SK-N-SH treated with all-trans-retinoic acid at 6 μM for 48 hours (cell line): ENCODE results near the gene CLEC16A.
A peak's percentile ranks its signal among the peaks of the same experiment; 100 is the strongest.

ENCODE experiments used
- ATAC-seq: fragments of 200-7000 bp; cut with Tn5 transposase; 3 replicates; pipeline ENCODE4 v1.9.1; 2020; ENCODE audit warnings: mild to moderate bottlenecking, moderate library complexity
- ARNTL ChIP-seq: fragments of 450-650 bp; formaldehyde crosslinking; IDR thresholded peaks from 2 replicates; pipeline ENCODE4 v1.5.0; 2020; ENCODE audit warnings: low read depth, mild to moderate bottlenecking, moderate library complexity, borderline replicate concordance
- BACH2 ChIP-seq: fragments of 250-450 bp; sonication (Bioruptor Pico); IDR thresholded peaks from 2 replicates; pipeline ENCODE4 v1.9.0; 2021; ENCODE audit warnings: mild to moderate bottlenecking, borderline replicate concordance
- ESRRG ChIP-seq: fragments of 250-450 bp; sonication (Bioruptor Pico); IDR thresholded peaks from 2 replicates; pipeline ENCODE4 v1.6.1; 2021; ENCODE audit warnings: mild to moderate bottlenecking
- GLIS3 ChIP-seq: fragments of 250-450 bp; sonication (Bioruptor Pico); IDR thresholded peaks from 2 replicates; pipeline ENCODE4 v1.5.0; 2020; ENCODE audit warnings: mild to moderate bottlenecking, moderate library complexity
- ISL1 ChIP-seq: fragments of 250-450 bp; sonication (Bioruptor Pico); IDR thresholded peaks from 2 replicates; pipeline ENCODE4 v2.1.2; 2022; ENCODE audit warnings: mild to moderate bottlenecking, moderate library complexity
- PPARA ChIP-seq: fragments of 250-450 bp; sonication (Bioruptor Pico); IDR thresholded peaks from 2 replicates; pipeline ENCODE4 v1.5.0; 2020; ENCODE audit warnings: mild to moderate bottlenecking, borderline replicate concordance
- RARB ChIP-seq: fragments of 250-450 bp; sonication (Bioruptor Pico); IDR thresholded peaks from 2 replicates; pipeline ENCODE4 v1.8.0; 2021; ENCODE audit warnings: mild to moderate bottlenecking, moderate library complexity
- TCF4 ChIP-seq: fragments of 250-450 bp; sonication (Bioruptor Pico); IDR thresholded peaks from 2 replicates; pipeline ENCODE4 v1.8.0; 2021; ENCODE audit warnings: mild to moderate bottlenecking, moderate library complexity, borderline replicate concordance
- TOX ChIP-seq: fragments of 250-450 bp; sonication (Bioruptor Pico); IDR thresholded peaks from 2 replicates; pipeline ENCODE4 v1.8.0; 2021; ENCODE audit warnings: mild to moderate bottlenecking, moderate library complexity, borderline replicate concordance
- ZC3H10 ChIP-seq: fragments of 250-450 bp; sonication (Bioruptor Pico); IDR thresholded peaks from 2 replicates; pipeline ENCODE4 v1.5.1; 2021; ENCODE audit warnings: mild to moderate bottlenecking, moderate library complexity
- ZFP3 ChIP-seq: fragments of 250-450 bp; sonication (Bioruptor Pico); IDR thresholded peaks from 2 replicates; pipeline ENCODE4 v1.5.0; 2020; ENCODE audit warnings: mild to moderate bottlenecking, moderate library complexity
- ZFP30 ChIP-seq: fragments of 450-650 bp; formaldehyde crosslinking; IDR thresholded peaks from 2 replicates; pipeline ENCODE4 v1.5.0; 2022; ENCODE audit warnings: mild to moderate bottlenecking, moderate library complexity
- ZNF565 ChIP-seq: fragments of 450-650 bp; formaldehyde crosslinking; conservative IDR thresholded peaks from 2 replicates; pipeline ENCODE4 v1.5.0; 2020; ENCODE audit warnings: low read depth, mild to moderate bottlenecking, moderate library complexity
- ZNF70 ChIP-seq: fragments of 450-650 bp; formaldehyde crosslinking; IDR thresholded peaks from 2 replicates; pipeline ENCODE4 v1.5.0; 2020; ENCODE audit warnings: mild to moderate bottlenecking, moderate library complexity
- ZNF8 ChIP-seq: fragments of 450-650 bp; formaldehyde crosslinking; IDR thresholded peaks from 2 replicates; pipeline ENCODE4 v1.5.0; 2020; ENCODE audit warnings: mild to moderate bottlenecking, moderate library complexity
- TF ChIP-seq, protein P1 (sequence below): fragments of 250-450 bp; sonication (Bioruptor Pico); IDR thresholded peaks from 2 replicates; pipeline ENCODE4 v1.8.0; 2020; ENCODE audit warnings: mild to moderate bottlenecking, moderate library complexity, borderline replicate concordance
- TF ChIP-seq, protein P2 (sequence below): fragments of 250-450 bp; sonication (Bioruptor Pico); IDR thresholded peaks from 2 replicates; pipeline ENCODE4 v1.5.0; 2020; ENCODE audit warnings: mild to moderate bottlenecking, moderate library complexity
- TF ChIP-seq, protein P3 (sequence below): fragments of 250-450 bp; sonication (Bioruptor Pico); IDR thresholded peaks from 2 replicates; pipeline ENCODE4 v1.5.1; 2020; ENCODE audit warnings: low read depth, mild to moderate bottlenecking, moderate library complexity
- TF ChIP-seq, protein P4 (sequence below): fragments of 250-450 bp; sonication (Bioruptor Pico); IDR thresholded peaks from 2 replicates; pipeline ENCODE4 v1.8.0; 2021; ENCODE audit warnings: low read depth, mild to moderate bottlenecking, moderate library complexity, borderline replicate concordance

The CLEC16A gene

DNA sequence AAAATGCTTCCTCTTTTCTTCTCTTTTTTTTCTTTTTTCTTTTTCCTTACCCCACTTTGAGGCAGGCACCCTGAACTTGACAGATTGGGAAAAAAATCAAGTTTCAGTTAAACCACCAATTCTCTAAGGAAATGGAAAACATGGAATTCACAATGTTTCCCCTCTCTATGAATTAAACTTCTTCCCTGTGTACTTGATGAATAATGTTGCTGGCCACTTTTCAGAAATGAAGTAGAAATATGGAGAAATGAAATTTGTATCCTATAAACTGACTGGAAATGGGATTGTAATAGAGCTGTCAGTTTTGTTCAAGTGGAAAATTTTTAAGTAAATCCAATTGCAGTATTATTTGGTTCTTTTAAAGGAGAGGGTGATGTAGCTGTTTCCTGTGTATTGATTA is 129.8 kb downstream of the CLEC16A start (continued):
- no peak for TF ChIP-seq ARNTL (CRISPR knock-in tag)

DNA sequence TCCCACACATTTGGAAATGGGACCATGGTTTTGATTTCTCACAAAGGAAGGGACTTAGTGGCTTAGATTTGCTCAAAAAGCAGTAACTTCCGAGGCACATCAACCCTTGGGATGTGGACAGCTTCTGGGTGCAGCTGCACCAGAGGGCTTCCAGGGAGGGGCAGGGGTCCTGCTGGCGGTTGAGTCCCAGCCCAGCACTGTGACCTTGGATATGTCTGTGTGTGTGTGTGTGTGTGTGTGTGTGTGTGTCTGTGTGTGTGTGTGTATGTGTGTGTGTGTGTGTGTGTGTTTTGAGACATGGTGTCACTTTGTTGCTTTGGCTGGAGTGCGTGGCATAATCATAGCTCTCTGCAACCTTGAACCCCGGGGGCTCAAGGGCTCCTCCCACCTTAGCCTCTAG is 130.8 kb downstream of the CLEC16A start:
- ATAC-seq: no peak

DNA sequence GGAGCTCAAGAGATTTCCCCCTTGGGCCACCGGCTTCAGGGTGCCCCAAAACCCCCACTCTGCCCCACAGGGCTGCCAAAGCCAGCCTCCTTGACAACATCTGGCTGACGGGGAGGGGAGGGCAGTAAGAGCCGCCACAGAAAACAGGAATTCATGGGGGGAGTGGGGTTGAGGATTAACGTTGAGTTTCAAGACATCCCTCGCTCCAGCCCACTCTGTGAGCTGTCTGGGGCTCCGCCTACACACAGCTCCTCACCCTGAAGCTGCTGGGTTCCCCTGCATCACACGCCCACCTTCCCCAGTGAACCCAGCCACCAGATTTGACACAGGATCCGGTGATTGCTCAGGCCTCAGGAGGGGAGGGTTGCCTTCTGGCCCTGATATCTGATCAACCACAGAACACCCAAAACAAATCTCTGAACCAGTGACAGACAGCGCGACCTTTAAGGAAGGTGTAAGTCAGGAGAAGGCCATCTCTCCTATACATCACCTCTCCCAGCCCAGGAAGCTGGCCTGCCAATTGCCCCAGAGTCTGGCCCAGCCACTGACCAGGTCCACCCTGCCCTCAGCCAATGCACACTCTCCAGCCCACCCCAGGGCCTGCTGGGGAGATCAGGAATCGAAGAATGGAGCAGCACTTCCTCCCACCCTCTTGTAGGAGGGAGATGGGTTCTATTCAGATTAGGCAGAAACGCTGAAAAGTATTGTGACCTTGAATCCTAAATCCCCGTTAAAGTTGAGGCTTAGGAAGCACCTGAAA is 132.1 kb downstream of the CLEC16A start:
- ATAC-seq: no peak
- TF ChIP-seq ESRRG (CRISPR knock-in tag) (no peak), ARNTL (CRISPR knock-in tag) (no peak), ZFP30 (no peak), TOX (no peak), ZC3H10 (no peak), GLIS3 (CRISPR knock-in tag) (no peak)
- TF ChIP-seq, protein P1, sequence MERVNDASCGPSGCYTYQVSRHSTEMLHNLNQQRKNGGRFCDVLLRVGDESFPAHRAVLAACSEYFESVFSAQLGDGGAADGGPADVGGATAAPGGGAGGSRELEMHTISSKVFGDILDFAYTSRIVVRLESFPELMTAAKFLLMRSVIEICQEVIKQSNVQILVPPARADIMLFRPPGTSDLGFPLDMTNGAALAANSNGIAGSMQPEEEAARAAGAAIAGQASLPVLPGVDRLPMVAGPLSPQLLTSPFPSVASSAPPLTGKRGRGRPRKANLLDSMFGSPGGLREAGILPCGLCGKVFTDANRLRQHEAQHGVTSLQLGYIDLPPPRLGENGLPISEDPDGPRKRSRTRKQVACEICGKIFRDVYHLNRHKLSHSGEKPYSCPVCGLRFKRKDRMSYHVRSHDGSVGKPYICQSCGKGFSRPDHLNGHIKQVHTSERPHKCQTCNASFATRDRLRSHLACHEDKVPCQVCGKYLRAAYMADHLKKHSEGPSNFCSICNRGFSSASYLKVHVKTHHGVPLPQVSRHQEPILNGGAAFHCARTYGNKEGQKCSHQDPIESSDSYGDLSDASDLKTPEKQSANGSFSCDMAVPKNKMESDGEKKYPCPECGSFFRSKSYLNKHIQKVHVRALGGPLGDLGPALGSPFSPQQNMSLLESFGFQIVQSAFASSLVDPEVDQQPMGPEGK (CRISPR knock-in tag): no peak

More for the DNA sequence above, 130.8 kb downstream of the CLEC16A start:
- no peak for TF ChIP-seq GLIS3 (CRISPR knock-in tag)
- no peak for TF ChIP-seq ZNF565 (CRISPR knock-in tag)
- TF ChIP-seq ESRRG (CRISPR knock-in tag): no peak
- TF ChIP-seq RARB (CRISPR knock-in tag): no peak
- TF ChIP-seq, protein P2, sequence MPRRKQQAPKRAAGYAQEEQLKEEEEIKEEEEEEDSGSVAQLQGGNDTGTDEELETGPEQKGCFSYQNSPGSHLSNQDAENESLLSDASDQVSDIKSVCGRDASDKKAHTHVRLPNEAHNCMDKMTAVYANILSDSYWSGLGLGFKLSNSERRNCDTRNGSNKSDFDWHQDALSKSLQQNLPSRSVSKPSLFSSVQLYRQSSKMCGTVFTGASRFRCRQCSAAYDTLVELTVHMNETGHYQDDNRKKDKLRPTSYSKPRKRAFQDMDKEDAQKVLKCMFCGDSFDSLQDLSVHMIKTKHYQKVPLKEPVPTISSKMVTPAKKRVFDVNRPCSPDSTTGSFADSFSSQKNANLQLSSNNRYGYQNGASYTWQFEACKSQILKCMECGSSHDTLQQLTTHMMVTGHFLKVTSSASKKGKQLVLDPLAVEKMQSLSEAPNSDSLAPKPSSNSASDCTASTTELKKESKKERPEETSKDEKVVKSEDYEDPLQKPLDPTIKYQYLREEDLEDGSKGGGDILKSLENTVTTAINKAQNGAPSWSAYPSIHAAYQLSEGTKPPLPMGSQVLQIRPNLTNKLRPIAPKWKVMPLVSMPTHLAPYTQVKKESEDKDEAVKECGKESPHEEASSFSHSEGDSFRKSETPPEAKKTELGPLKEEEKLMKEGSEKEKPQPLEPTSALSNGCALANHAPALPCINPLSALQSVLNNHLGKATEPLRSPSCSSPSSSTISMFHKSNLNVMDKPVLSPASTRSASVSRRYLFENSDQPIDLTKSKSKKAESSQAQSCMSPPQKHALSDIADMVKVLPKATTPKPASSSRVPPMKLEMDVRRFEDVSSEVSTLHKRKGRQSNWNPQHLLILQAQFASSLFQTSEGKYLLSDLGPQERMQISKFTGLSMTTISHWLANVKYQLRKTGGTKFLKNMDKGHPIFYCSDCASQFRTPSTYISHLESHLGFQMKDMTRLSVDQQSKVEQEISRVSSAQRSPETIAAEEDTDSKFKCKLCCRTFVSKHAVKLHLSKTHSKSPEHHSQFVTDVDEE (CRISPR knock-in tag): no peak
- no peak for TF ChIP-seq ZNF8 (CRISPR knock-in tag)
- TF ChIP-seq ZFP30: no peak
- TF ChIP-seq ISL1 (CRISPR knock-in tag): no peak
- TF ChIP-seq, protein P3, sequence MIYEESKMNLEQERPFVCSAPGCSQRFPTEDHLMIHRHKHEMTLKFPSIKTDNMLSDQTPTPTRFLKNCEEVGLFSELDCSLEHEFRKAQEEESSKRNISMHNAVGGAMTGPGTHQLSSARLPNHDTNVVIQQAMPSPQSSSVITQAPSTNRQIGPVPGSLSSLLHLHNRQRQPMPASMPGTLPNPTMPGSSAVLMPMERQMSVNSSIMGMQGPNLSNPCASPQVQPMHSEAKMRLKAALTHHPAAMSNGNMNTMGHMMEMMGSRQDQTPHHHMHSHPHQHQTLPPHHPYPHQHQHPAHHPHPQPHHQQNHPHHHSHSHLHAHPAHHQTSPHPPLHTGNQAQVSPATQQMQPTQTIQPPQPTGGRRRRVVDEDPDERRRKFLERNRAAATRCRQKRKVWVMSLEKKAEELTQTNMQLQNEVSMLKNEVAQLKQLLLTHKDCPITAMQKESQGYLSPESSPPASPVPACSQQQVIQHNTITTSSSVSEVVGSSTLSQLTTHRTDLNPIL: no peak
- no peak for TF ChIP-seq ZC3H10
- TF ChIP-seq, protein P4, sequence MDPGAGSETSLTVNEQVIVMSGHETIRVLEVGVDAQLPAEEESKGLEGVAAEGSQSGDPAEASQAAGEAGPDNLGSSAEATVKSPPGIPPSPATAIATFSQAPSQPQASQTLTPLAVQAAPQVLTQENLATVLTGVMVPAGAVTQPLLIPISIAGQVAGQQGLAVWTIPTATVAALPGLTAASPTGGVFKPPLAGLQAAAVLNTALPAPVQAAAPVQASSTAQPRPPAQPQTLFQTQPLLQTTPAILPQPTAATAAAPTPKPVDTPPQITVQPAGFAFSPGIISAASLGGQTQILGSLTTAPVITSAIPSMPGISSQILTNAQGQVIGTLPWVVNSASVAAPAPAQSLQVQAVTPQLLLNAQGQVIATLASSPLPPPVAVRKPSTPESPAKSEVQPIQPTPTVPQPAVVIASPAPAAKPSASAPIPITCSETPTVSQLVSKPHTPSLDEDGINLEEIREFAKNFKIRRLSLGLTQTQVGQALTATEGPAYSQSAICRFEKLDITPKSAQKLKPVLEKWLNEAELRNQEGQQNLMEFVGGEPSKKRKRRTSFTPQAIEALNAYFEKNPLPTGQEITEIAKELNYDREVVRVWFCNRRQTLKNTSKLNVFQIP: no peak
- no peak for TF ChIP-seq TOX
- TF ChIP-seq ZFP3 (CRISPR knock-in tag): no peak
- TF ChIP-seq, all 23 proteins: peak for 0

DNA sequence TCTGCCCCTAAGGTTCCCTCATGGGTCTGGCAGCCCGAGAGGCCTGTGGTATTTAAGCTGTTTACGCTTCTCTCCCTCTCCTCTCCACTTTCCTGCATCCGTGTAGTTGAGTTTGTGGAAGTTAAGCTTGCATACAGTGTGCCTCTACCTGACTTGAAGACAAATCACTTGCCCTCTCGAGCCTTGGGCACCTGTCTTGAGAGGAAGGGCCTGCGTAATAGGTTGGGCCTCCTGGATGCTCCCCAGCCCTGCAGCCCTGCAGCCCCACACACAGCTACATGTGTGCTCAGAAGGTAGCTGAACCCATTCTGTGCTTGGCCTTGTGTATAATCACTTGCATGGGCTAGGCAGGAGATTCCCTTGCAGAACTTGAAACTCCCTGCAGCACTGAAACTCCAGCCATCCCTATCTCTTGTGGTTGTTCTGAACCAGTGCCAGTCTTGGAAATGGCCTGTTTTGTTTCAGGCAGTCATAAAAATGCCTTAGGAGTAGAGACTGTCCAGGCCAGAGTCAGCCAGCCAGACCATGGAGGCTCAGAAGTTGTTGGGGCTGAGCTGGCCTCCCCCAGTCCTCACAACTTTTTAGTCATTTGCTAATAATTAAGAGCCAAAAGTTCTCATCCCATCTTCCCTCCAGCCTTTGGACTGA is 134.6 kb downstream of the CLEC16A start:
- TF ChIP-seq ZNF70 (CRISPR knock-in tag) (no peak), BACH2 (CRISPR knock-in tag) (no peak), PPARA (no peak), ARNTL (CRISPR knock-in tag) (no peak), TCF4 (CRISPR knock-in tag) (peak; percentile 68; the same call in 1 of the 2 replicates)
- TF ChIP-seq, protein P2 (CRISPR knock-in tag): peak; percentile 73; the same call in 1 of the 2 replicates
- TF ChIP-seq, protein P1 (CRISPR knock-in tag): peak; percentile 68; the same call in 1 of the 2 replicates
- TF ChIP-seq, all 23 proteins: peak for 3
- peak; percentile 79 for ATAC-seq
